B cell (primary cell): Measurements from ENCODE around the gene RPH3AL.

Experiments used
- CTCF ChIP-seq: fragments of 200-600 bp; IDR thresholded peaks from one replicate; pipeline ENCODE4 v1.8.0; 2022; ENCODE audit warnings: antibody characterized with exemption, mild to moderate bottlenecking
- EZH2 ChIP-seq: IDR thresholded peaks from 2 replicates; pipeline ENCODE4 v1.6.1; 2012; ENCODE audit warnings: borderline replicate concordance, low read depth, mild to moderate bottlenecking, moderate library complexity, low read length; ENCODE audit not compliant: insufficient read depth, poor library complexity, severe bottlenecking

DNA sequence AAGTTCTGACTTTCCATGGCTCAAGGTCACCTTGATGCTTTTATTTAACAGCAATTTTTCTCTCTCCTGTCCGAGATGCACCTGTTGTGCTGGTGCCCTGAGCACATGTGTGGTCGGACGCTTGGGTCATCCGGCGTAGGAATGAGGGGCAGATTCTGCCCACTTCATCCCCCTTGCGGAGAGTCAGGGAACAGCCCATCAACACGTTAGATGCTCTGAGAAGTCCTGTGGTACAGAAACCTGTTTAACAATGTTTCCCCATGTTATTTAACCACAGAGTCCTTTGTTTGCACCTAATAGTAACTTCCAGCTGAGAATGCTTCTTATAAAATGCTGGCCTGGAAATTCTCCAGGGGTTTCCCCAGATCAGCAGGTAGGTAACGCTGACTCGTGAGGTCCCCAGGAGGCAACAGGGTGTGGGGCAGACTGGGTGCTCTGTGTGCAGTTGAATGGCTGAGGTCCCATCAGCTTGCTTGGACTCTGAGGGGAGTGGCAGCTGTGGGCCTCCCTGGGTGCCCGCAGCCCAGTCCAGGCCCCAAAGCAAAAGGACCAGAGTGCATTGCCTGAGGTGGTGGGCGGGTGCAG is 189.0 kb downstream of the RPH3AL start:
- TF ChIP-seq CTCF (no peak), EZH2 (no peak)
